Measurements from ENCODE around the gene CREB3L2. TPM values are rescaled to one million over a fixed set of nuclear protein-coding genes. Genes with fewer than 3 reads are reported as not detected.

Gene CREB3L2
- total and polyA plus RNA-seq, 10 of the 15 experiments (the other 5 are each of a cell fraction or from before 2014, with no cell fraction given) = 6.4 to 67.1 (median 26.2) TPM

GRCh38 chr7:138002096-138002827, 376 bp upstream of the CREB3L2 start:
- intact Hi-C loops (cut with micrococcal nuclease; ENCODE audit: unreplicated experiment) (loop anchor here (2.0 kb wide), 1 partner anchor 67 kb away; no protein-coding TSS in a partner anchor), in situ Hi-C loops (cut with MboI) (loop anchor here (5.0 kb wide), 1 partner anchor 735 kb away; no protein-coding TSS in a partner anchor)
- Histone ChIP-seq H3K4me2 (ENCODE audit: control insufficient read depth, insufficient read depth) (0 out of 2 replicates have a peak overlapping the region, but pooled peaks have one; percentile 34), H3K36me3 (ENCODE audit: control insufficient read depth in 2 of 2, insufficient read depth in 2 of 2, low read length in 1 of 2) (no peaks in the 10 kb centered on the region), H3K27me3 (replicated peaks in 1 of 2; ENCODE audit: control insufficient read depth in 2 of 2, insufficient read depth in 2 of 2, low read length in 1 of 2) (no peaks in the 10 kb centered on the region), H3K9ac (ENCODE audit: control insufficient read depth, insufficient read depth, low read length) (peak overlapping the region; percentile 81), H2AFZ (ENCODE audit: control insufficient read depth, low read depth, low read length) (peak overlapping the region; percentile 85), H3K4me1 (ENCODE audit: control insufficient read depth, insufficient read depth, low read length) (peaks cover 6% of the 10 kb centered on the region), H3K9me3 (replicated peaks; ENCODE audit: control insufficient read depth, insufficient read depth, low read length) (no peaks in the 10 kb centered on the region), H3K79me2 (ENCODE audit: control insufficient read depth, insufficient read depth, low read length) (peaks cover 47% of the 10 kb centered on the region), H3K27ac (ENCODE audit: control insufficient read depth, insufficient read depth) (peak overlapping the region; percentile 55), H3K4me3 (peak overlapping the region; percentile 83), H4K20me1 (ENCODE audit: control insufficient read depth, insufficient read depth) (no peaks in the 10 kb centered on the region)
- FAIRE-seq (peak; percentile 94), DNase-seq (ENCODE audit: low read depth, low spot score) (peak; percentile 99), ATAC-seq (peak; percentile 92)
- ChIA-PET SMC1A (ENCODE audit: uncharacterized antibody, unreplicated experiment) (interaction anchor here (0.7 to 20.9 kb wide), 30 partner anchors 9 to 736 kb away, joined by 3 to 516 read pairs (median 4); no protein-coding TSS in a partner anchor), CTCF (interaction anchor here (0.6 to 22.6 kb wide), 43 partner anchors 7 to 736 kb away, joined by 3 to 704 read pairs (median 5); no protein-coding TSS in a partner anchor), POLR2A (interaction anchor here (0.6 to 8.0 kb wide), 16 partner anchors 10 to 161 kb away, joined by 3 to 127 read pairs (median 3); no protein-coding TSS in a partner anchor), RAD21 (ENCODE audit: unreplicated experiment) (interaction anchor here (0.7 to 18.3 kb wide), 17 partner anchors 10 to 736 kb away, joined by 3 to 340 read pairs (median 8); no protein-coding TSS in a partner anchor)
- WGBS (ENCODE audit: insufficient coverage, insufficient replicate concordance, low lambda C conversion rate, missing lambda C conversion rate) = 2% methylated on average over 28 of the region's 28 CpGs
- BruUV-seq (replicated peaks) = TSS peak; percentile 47
- TF ChIP-seq PBX3 (IDR thresholded peaks at IDR 0.05; ENCODE audit: insufficient replicate concordance, low read depth, low read length) = peak; percentile 99
- no peak for TF ChIP-seq JUND (IDR thresholded peaks at IDR 0.05; ENCODE audit: low read depth, low read length)
- peak; percentile 92 for TF ChIP-seq SP1 (IDR thresholded peaks at IDR 0.05; ENCODE audit: low read depth, low read length)
- peak; percentile 95 for TF ChIP-seq CREB1 (IDR thresholded peaks at IDR 0.05; ENCODE audit: low read depth)
- peak in 1 of 2 experiments; percentile 51; a peak in 1 of 4 replicates for TF ChIP-seq BHLHE40 (IDR thresholded peaks at IDR 0.05; ENCODE audit: borderline replicate concordance in 1 of 2, low read depth in 2 of 2, low read length in 1 of 2)
- no peak for TF ChIP-seq ZSCAN29 (IDR thresholded peaks at IDR 0.05)
- no peak for TF ChIP-seq POLR2AphosphoS5 (IDR thresholded peaks at IDR 0.05; ENCODE audit: low read length)
- TF ChIP-seq ZNF384 (IDR thresholded peaks at IDR 0.05; ENCODE audit: borderline replicate concordance, low read depth, low read length) = no peak
- TF ChIP-seq EGR1 (IDR thresholded peaks at IDR 0.05; ENCODE audit: borderline replicate concordance in 1 of 2, low read depth in 2 of 2, low read length in 2 of 2) = peak in 1 of 2 experiments; percentile 96; a peak in 2 of 3 replicates
- TF ChIP-seq KDM1A (IDR thresholded peaks at IDR 0.05; ENCODE audit: borderline replicate concordance) = no peak
- no peak for TF ChIP-seq MYB (IDR thresholded peaks at IDR 0.05; ENCODE audit: borderline replicate concordance, low read depth, low read length)
- peak; percentile 74 for TF ChIP-seq IKZF1 (conservative IDR thresholded peaks at IDR 0.05)
- TF ChIP-seq NFIC (IDR thresholded peaks at IDR 0.05; ENCODE audit: low read depth, low read length) = no peak; the same call in 1 of the 2 replicates
- no peak for TF ChIP-seq LARP7 (IDR thresholded peaks at IDR 0.05)
- peak; percentile 68 for TF ChIP-seq YY1 (IDR thresholded peaks at IDR 0.05; ENCODE audit: low read depth, low read length)
- no peak for TF ChIP-seq RBBP5 (conservative IDR thresholded peaks at IDR 0.05)
- no peak; the same call in 1 of the 2 replicates for TF ChIP-seq SREBF1 (IDR thresholded peaks at IDR 0.05; ENCODE audit: low read length)
- TF ChIP-seq ZBTB40 (IDR thresholded peaks at IDR 0.05; ENCODE audit: borderline replicate concordance) = peak; percentile 36; the same call in 1 of the 2 replicates
- TF ChIP-seq NFYB (IDR thresholded peaks at IDR 0.05; ENCODE audit: insufficient read depth, low read depth, low read length) = peak; percentile 91

All from GM12878 (cell line).